HUES6 (cell line): ENCODE data around the gene SLC25A19.

Experiments
- H3K27ac ChIP-seq: 2 replicates; pipeline ENCODE4 v1.7.0; 2013; ENCODE audit warnings: low read depth, mild to moderate bottlenecking, low read length, inconsistent platforms
- H3K27me3 ChIP-seq: 2 replicates; pipeline ENCODE4 v1.6.1; 2013; ENCODE audit warnings: low read length; ENCODE audit not compliant: control insufficient read depth, insufficient read depth
- H3K36me3 ChIP-seq: 2 replicates; pipeline ENCODE4 v1.6.1; 2013; ENCODE audit warnings: low read length; ENCODE audit not compliant: control insufficient read depth, insufficient read depth
- H3K4me1 ChIP-seq: 2 replicates; pipeline ENCODE4 v1.6.1; 2013; ENCODE audit warnings: low read length; ENCODE audit not compliant: control insufficient read depth, insufficient read depth
- H3K4me3 ChIP-seq: 2 replicates; pipeline ENCODE4 v1.5.1; 2013; ENCODE audit warnings: low read depth, low read length
- H3K9ac ChIP-seq: one replicate; pipeline ENCODE4 v1.6.1; 2013; ENCODE audit warnings: mild to moderate bottlenecking, low read length
- H3K9me3 ChIP-seq: 2 replicates; pipeline ENCODE4 v1.6.1; 2013; ENCODE audit warnings: low read depth, low read length; ENCODE audit not compliant: control insufficient read depth, insufficient read depth

Gene SLC25A19

DNA sequence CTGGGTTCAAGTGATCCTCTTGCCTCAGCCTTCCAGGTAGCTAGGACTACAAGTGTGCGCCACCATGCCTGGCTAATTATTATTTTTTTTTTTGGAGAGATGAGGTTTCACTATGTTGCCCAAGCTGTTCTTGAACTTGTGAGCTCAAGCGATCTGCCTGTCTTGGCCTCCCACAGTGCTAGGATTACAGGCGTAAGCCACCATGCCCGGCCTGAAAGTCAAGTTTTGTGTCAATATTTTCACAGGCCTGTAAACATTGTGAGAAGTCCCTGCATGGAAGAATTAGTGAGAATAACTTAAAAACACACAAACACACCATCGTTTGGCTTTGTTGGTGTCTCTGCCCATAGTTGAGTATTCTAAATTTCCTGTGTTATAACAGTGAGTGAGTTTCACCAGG lies 61.5 kb downstream of the SLC25A19 start:
- peaks cover 83% of the 10 kb centered on the region for H3K36me3 ChIP-seq
- H3K27me3 ChIP-seq: no peaks in the 10 kb centered on the region
- no peaks in the 10 kb centered on the region for H3K4me1 ChIP-seq
- no peaks in the 10 kb centered on the region for H3K9me3 ChIP-seq
- H3K4me3 ChIP-seq: no peak overlapping the region
- H3K27ac ChIP-seq: no peak overlapping the region
- no peak overlapping the region for H3K9ac ChIP-seq

DNA sequence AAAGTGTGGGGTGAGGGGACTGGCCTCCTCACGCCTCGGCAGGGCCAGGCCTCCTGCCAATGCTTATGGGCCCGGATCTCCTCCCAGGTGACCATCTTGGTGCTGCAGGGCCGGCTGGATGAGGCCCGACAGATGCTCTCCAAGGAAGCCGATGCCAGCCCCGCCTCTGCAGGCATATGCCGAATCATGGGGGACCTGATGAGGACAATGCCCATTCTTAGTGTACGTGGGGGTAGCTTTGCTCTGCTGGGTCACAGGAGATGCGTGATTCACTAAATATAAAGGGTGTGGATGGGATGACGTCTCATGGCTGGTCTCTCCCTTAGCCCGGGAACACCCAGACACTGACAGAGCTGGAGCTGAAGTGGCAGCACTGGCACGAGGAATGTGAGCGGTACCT lies 64.2 kb downstream of the SLC25A19 start:
- no peak overlapping the region for H3K4me3 ChIP-seq
- no peak overlapping the region for H3K9ac ChIP-seq
- H3K36me3 ChIP-seq: peaks cover 72% of the 10 kb centered on the region

More for the DNA sequence above, 64.2 kb downstream of the SLC25A19 start:
- Histone ChIP-seq H3K4me1 (no peaks in the 10 kb centered on the region), H3K27me3 (no peaks in the 10 kb centered on the region), H3K9me3 (no peaks in the 10 kb centered on the region), H3K27ac (no peak overlapping the region)
